HG03025 (cell line): ENCODE results near the gene USF2.

Experiments
- ATAC-seq: cut with Tn5 transposase; IDR thresholded peaks from one replicate; pipeline ENCODE4 v1.9.1; 2021; ENCODE audit warnings: mild to moderate bottlenecking, moderate library complexity; ENCODE audit not compliant: unreplicated experiment, low FRiP score

The USF2 gene

GRCh38 chr19:35240327-35240726 lies 28.4 kb upstream of the USF2 start:
- ATAC-seq: no peak

- ATAC-seq: no peak
Observed at GRCh38 chr19:35241417-35241816, 27.3 kb upstream of the USF2 start.

GRCh38 chr19:35246466-35247092 lies 22.2 kb upstream of the USF2 start:
- no peak for ATAC-seq

- ATAC-seq: peak; percentile 41
Observed at GRCh38 chr19:35247526-35248309, 21.0 kb upstream of the USF2 start.

GRCh38 chr19:35248310-35249145 lies 20.2 kb upstream of the USF2 start, which contains the start of gene LSR:
Gene LSR, plus strand, starts transcription at chr19:35249002. Its CDS starts 21 bp downstream, at chr19:35249023.
- peak; percentile 75 for ATAC-seq

- ATAC-seq: no peak
Observed at GRCh38 chr19:35249146-35249847, 19.5 kb upstream of the USF2 start.

GRCh38 chr19:35249848-35250711 lies 18.7 kb upstream of the USF2 start:
- ATAC-seq: no peak

- no peak for ATAC-seq
Observed at GRCh38 chr19:35251456-35251855, 17.3 kb upstream of the USF2 start.

- no peak for ATAC-seq
Observed at GRCh38 chr19:35253316-35254286, 15.2 kb upstream of the USF2 start.

- no peak for ATAC-seq
Observed at GRCh38 chr19:35254341-35255297, 14.1 kb upstream of the USF2 start.

- no peak for ATAC-seq
Observed at GRCh38 chr19:35256566-35256965, 12.2 kb upstream of the USF2 start.

GRCh38 chr19:35257113-35257461 lies 11.7 kb upstream of the USF2 start:
- ATAC-seq: no peak

GRCh38 chr19:35260694-35261304 lies 8.0 kb upstream of the USF2 start:
- no peak for ATAC-seq

- ATAC-seq: no peak
Observed at GRCh38 chr19:35261356-35262100, 7.2 kb upstream of the USF2 start.

- no peak for ATAC-seq
Observed at GRCh38 chr19:35262101-35262761, 6.5 kb upstream of the USF2 start.
